OCI-LY1 (cell line): Measurements from ENCODE around the gene LINS1.

Experiments used
- CTCF ChIP-seq: fragments of 200-600 bp; sonication (generic), shearing (Covaris generic); IDR thresholded peaks from 2 replicates; pipeline ENCODE4 v1.5.1; 2017; ENCODE audit warnings: mild to moderate bottlenecking, antibody characterized with exemption, low read length, moderate library complexity, mixed read lengths
- EZH2 ChIP-seq: fragments of 200-600 bp; sonication (generic), shearing (Covaris generic); IDR thresholded peaks from 2 replicates; pipeline ENCODE4 v1.8.0; 2017; ENCODE audit warnings: borderline replicate concordance, mixed run types, mild to moderate bottlenecking, antibody characterized with exemption, low read length, moderate library complexity, mixed read lengths

- TF ChIP-seq CTCF (no peak), EZH2 (no peak)
Measured at GRCh38 chr15:100651253-100651652, 49.3 kb upstream of the LINS1 start.
